Right hindlimb (tissue), 1 donor: Measurements from ENCODE around the gene TREX2.

Experiments used
- DNase-seq: peaks from one replicate; pipeline ENCODE4 v3.0.0-alpha.2; 2018

Gene TREX2

GRCh38 chrX:153433161-153433680, 12.6 kb downstream of the TREX2 start:
- DNase-seq: no peak

- no peak for DNase-seq
Observed at GRCh38 chrX:153430796-153431195, 15.1 kb downstream of the TREX2 start.

- no peak for DNase-seq
Observed at GRCh38 chrX:153426204-153426603, 19.7 kb downstream of the TREX2 start.

- no peak for DNase-seq
Observed at GRCh38 chrX:153423652-153424051, 22.2 kb downstream of the TREX2 start.

DNA sequence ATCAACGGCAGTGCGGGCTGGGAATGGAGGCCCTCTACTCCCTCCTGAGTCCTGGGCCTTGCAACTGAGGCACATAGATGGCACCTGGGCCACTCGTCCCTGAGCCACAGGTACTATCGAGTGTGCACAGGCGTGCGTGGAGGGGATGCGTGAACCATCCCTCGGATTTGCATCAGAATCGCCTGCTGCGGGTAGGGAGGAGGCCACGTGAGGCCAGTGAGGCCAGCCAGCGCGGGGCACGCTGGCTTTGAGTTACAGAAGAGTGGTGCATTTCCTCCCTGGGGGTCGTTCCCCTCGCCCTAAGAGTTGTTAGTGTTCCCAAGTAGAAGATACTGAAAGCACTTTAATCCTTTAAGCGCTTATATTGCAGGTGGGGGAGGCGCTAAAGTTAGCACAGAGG, 24.0 kb downstream of the TREX2 start:
- no peak for DNase-seq

- no peak for DNase-seq
Observed at GRCh38 chrX:153420851-153421599, 24.8 kb downstream of the TREX2 start.

GRCh38 chrX:153417637-153418036, 28.2 kb downstream of the TREX2 start:
- DNase-seq: no peak

- DNase-seq: no peak
Observed at GRCh38 chrX:153416781-153417450, 28.9 kb downstream of the TREX2 start.

DNA sequence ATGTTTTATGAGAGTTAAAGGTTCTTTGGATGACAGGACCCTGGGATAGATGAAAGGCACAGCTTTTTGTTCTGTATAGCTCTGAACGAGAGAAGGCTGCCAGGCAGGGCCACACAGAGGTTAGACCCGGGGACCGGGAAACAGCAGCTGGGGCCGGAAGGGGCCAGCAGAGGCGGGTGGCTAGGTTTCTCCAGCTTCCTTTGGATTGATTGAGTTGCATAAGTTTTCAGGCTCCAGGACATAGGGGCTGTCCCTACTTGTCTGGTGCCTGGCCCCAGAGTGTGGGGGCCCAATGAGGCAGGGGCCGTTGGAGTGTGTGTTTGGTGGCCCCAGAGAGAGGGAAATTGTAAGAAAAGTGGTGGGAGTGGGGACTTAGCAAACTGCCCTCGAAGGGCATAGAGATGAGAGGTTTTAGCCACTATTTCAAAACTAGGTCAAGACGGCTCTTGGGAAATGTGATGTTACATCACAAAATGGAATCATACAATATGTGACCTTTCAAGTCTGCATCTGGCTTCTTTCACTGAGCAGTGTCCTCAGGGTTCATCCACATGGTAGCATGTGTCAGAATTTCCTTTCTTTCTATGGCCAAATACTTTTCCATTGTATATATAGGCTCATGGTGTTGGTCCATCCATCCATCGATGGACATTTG, 30.9 kb downstream of the TREX2 start:
- DNase-seq: no peak

DNA sequence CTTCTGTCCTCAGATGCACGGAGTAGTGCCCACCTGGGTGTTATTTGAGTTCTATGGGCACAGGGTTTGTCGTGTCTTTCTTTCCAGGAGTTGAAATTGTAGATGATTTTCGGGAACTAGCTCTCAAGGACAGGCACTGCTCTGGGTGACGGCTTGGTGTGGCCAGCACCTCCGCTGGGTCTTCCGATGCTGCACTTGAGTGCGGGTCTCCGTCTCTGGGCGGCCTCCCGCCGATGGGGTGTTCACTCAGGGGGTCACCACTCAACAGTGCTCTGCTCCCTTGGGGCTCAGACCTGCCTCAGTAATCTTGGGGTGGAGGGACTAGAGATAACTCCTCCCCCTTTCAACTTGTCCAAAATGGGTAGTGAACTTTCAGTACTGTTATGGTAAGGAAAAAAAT, 32.1 kb downstream of the TREX2 start:
- DNase-seq: no peak

- DNase-seq: no peak
Observed at GRCh38 chrX:153412746-153413720, 32.8 kb downstream of the TREX2 start.

DNA sequence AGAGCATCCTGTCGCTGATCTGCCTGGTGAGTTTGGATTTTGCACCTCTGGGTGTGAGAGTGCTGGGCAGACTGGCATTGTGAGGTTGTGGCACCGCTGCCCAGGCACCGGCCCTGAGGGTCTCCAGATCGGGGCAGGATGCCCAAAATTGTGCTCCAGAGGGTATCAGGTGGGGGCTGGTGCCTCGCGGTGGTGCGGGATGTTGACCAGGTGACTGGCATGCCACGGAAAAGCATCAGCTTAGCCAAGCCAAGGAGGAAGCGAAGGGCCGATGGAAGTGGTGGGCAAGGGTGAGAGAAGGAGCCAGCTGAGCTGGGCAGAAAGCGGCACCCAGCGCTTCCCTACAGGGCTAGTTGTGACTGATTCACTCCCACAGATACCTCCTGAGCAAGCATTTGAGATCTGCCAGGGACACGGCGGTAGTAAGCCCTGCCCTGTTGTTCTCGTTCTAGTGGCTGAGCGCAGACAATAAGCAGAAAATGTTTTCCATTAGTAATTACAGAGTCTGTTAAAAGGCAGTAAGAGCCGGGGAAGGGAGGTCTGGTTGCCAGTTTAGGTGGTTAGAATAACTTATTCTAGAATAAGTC, 33.8 kb downstream of the TREX2 start:
- no peak for DNase-seq

DNA sequence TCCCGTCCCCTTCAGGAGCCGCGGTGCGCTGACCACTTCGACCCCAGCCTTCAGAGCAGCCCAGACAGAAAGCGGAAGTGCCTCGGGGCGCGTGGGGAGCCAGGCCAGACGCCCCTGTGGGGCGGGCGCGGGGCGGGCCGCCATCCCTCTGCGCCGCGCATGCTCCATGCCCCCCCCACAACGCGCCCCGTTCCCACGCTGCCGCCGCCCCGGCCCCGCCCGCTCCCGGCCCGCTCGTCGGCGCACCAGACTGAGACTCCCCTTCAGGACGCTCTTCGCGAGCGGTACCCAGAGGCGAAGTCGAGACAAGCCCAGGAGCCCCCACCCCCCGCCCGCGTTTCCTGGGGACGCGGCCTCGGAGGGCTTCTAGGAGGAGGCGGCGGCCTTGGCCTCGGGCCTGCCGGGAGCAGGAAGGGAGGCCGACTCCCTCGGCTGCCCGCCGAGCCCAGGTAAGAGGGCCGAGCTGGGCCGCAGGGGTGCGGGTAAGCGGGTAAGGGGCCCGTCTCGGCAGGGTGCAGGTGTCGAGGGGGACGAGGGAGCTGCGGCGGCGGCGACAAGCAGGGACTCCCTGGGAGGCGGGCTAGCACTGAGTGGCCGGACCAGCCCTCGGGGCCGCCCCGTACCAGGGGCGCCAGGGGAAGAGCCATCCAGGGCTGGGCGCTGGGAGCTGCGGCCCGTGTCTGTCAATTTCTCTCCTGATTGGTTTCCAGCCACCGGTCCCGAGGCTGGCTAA, 34.4 kb downstream of the TREX2 start, which contains the start of gene ZFP92:
Gene ZFP92, plus strand, starts transcription at position 218 of the 733 bp plus-strand sequence. CDS start 6,851 bp downstream, outside the sequence.
- no peak for DNase-seq

DNA sequence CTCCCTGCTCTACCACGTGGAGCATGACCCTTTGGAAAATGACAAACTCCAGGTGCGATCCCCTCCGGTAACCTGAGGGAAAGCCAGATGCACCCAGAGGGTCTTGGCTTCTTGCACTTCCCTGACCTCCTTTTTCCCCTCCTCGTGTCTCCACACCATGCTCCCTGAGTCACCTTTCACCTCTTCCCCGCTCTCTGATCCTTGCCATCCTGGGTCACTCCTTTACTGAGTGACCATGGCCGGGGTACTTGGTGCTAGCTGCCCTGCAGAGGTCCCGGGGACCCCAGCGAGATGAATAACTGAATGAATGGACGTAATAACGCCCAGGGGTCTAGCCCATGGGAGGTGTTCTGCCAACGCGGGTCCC, 35.0 kb downstream of the TREX2 start:
- DNase-seq: no peak

DNA sequence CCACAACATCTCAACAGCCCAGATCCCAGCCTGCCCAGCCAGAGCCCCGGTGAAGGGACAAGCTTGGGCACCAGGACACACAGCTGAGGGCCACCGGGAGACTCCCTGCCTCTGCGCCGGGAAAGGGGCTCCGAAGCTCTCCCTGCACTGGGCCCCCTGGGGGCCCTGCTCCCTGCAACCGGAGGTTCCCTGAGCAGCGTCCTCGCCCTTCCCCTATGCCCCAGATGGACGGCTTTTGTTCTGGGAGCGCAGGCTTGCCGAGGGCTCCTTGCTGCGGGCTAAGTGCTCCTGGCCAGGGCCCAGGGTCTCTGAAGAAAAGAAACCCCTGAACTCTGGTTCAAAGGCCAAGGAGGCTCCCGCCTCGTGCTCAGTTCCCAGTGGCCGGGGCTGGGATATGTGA, 35.5 kb downstream of the TREX2 start:
- no peak for DNase-seq

DNA sequence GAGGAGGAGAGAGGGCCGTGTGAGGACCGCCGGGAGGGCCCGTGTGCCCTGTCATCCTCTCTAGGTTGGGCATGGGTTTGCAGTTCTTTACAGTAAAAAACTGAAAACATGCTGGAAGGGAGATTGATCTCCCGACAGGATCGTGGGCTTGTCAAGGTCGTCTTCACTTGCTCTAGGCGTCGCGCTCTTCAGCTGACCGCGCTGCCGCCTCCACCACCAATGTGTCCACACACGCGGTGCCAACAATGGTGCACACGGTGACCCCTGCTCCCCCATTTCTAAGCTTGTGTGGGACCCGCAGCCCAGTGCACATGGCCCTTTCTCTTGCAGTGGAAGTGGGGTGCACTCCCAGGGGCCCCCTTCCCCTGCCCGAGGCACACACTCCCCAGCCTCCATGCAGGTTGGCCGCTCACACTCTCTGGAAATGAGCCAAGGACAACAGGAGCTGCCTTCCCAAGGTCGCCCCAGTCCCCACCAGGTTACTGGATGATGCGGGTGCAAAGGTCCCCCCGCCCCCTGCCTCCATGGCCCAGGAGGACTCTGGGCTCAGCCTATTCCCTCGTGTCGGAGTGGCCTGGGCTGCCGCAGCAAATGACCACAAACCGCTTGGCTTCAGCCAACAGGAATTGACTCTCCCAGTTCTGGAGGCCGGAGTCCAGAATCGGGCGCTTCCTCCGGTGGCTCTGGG, 36.3 kb downstream of the TREX2 start:
- no peak for DNase-seq

DNA sequence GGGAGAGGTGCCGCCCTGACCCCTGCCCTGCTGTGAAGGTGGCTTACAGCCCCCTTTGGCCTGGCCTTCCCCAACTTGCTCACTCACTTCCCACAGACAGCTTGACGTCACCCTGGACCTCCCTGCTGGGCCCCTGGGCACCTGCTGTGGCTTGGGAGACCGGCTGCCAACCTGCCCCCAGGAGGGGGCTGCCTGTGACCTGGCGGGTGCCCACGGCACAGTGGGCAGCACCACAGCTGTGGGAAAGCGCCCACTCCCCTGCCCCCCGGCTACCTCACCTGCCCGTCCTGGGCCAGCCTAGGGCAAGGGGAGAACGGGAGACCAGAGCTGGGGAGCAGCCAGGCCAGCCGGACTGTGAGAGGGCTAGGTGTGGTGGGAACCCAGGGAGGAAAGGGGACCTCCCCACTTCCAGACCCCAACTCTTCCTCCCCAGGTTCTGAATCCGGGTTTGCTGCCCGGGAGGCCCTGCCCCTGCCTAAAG, 36.9 kb downstream of the TREX2 start:
- DNase-seq: no peak

GRCh38 chrX:153408221-153408721, 37.6 kb downstream of the TREX2 start:
- DNase-seq: no peak

GRCh38 chrX:153407736-153408135, 38.1 kb downstream of the TREX2 start:
- DNase-seq: no peak

DNA sequence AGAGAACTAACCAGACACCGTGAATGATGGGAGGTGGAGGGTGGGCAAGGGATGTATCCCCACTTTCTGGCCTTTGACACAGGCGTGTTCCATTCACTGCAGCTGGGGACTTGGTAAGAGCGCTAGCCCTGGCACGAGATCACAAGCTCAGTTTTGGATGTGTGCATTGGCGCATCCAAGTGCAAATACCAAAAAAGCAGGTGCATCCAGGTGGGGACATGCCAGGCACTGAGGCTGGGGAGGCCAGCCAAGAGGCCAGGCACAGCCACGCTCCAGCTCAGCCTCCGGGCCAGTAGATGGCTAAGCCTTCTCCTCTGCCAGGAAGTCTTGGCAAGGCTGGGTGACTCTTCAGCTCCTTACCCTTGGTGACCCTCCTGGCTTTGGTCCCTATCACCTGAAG, 39.0 kb downstream of the TREX2 start:
- no peak for DNase-seq
